Psoas muscle (tissue), 8 donors: Measurements from ENCODE around the gene MROH2B. TPM values are rescaled to one million over a fixed set of nuclear protein-coding genes. Genes with fewer than 3 reads are reported as not detected.
"Not testable (repeated sequence)": the region's sequence is repeated elsewhere in the genome, so short reads cannot be mapped to it uniquely, and the experiment has no call there.

Experiments used
- ATAC-seq, 4 donors: fragments of 200-7000 bp; cut with Tn5 transposase; one replicate each; pipeline ENCODE4 v1.9.1; 2020; ENCODE audit warnings: moderate library complexity in 3 of 4, mild to moderate bottlenecking in 2 of 4
- DNase-seq, 2 donors: peaks; one replicate each; pipeline ENCODE4 v3.0.0-alpha.2; 2020
- H3K27ac ChIP-seq: fragments of 200-600 bp; one replicate; pipeline ENCODE4 v1.8.0; 2022
- H3K27me3 ChIP-seq, 3 donors: fragments of 200-600 bp in 1 of 3; one replicate each; pipeline versions ENCODE4 v1.6.1 to v1.8.0; 2013 to 2022; ENCODE audit warnings: low read length in 2 of 3, mild to moderate bottlenecking in 2 of 3, moderate library complexity in 1 of 3; ENCODE audit not compliant: insufficient read depth in 3 of 3
- H3K36me3 ChIP-seq, 2 donors: fragments of 200-600 bp in 1 of 2; one replicate each; pipeline versions ENCODE4 v1.6.1 to v1.8.0; 2013 to 2022; ENCODE audit warnings: low read depth in 1 of 2, mild to moderate bottlenecking in 1 of 2, moderate library complexity in 1 of 2; ENCODE audit not compliant: insufficient read depth in 1 of 2
- H3K4me1 ChIP-seq: fragments of 200-600 bp; one replicate; pipeline ENCODE4 v1.8.0; 2022
- H3K4me3 ChIP-seq: fragments of 200-600 bp; one replicate; pipeline ENCODE4 v1.8.0; 2022; ENCODE audit warnings: mild to moderate bottlenecking
- H3K9me3 ChIP-seq: fragments of 200-600 bp; one replicate; pipeline ENCODE4 v1.8.0; 2022
- WGBS, 3 donors: extraction: QIAGEN DNeasy Blood & Tissue Kit; methylation state at CpG; one replicate each; pipeline versions ENCODE4 v1.1.6 to v1.1.7; 2013; 5-methylcytosine and 5-hydroxymethylcytosine counted together
- intact Hi-C, 2 donors: fragments of 100-400 bp; cut with DNase I; formaldehyde crosslinking; loops; one replicate each; pipeline versions ENCODE4 v1.11.0 to v1.14.2; 2022
- polyA plus RNA-seq, 3 donors: library from polyadenylated mRNA; stranded (reverse); fragments of 200-250 nt; gene quantifications; one replicate each; pipeline ENCODE4 v1.2.3, GENCODE V29; 2013
- total RNA-seq, 4 donors: library from RNA; stranded (reverse); fragmentation: NEBNext Ultra II Directional in 2 of 4; extraction: Animal tissue kit (Norgen Biotek cat#: 25700) in 2 of 4; gene quantifications; one replicate each; pipeline versions ENCODE4 v1.2.1 to v1.2.4, GENCODE V29; 2021 to 2023
- TF ChIP-seq, protein P1 (sequence below): fragments of 200-600 bp; IDR thresholded peaks from one replicate; pipeline ENCODE4 v1.8.0; 2022; ENCODE audit warnings: antibody characterized with exemption
- donor health status: healthy with polysubstance abuse.
- donor health status: DM: no; HTN: no; CAD: no; lungs with moderate emphysema.
- donor health status: Bipolar disorder and iron deficiency.
- donor health status: healthy.
- donor health status: DM: yes; HTN: yes; CAD: no.
- donor health status: DM: no; HTN: no; CAD: no.
- donor health status: DM: no; HTN: no; CAD: no.
- donor health status: DM: yes; HTN: yes; CAD: no.

MROH2B gene
- total and polyA plus RNA-seq, 7 donors = not detected

GRCh38 chr5:41057231-41057630 lies 13.9 kb downstream of the MROH2B start:
- Histone ChIP-seq H3K4me1 (no peaks in the 10 kb centered on the region), H3K9me3 (no peaks in the 10 kb centered on the region), H3K27me3 (no peaks in the 10 kb centered on the region), H3K36me3 (no peaks in the 10 kb centered on the region), H3K4me3 (no peak overlapping the region), H3K27ac (no peak overlapping the region)
- ATAC-seq (no peak), DNase-seq (no peak)
- intact Hi-C loops = no loop called here
- WGBS, 3 donors = 76 to 81% (median 78%) methylated on average over 4 to 5 of the region's 5 CpGs
- TF ChIP-seq, protein P1, sequence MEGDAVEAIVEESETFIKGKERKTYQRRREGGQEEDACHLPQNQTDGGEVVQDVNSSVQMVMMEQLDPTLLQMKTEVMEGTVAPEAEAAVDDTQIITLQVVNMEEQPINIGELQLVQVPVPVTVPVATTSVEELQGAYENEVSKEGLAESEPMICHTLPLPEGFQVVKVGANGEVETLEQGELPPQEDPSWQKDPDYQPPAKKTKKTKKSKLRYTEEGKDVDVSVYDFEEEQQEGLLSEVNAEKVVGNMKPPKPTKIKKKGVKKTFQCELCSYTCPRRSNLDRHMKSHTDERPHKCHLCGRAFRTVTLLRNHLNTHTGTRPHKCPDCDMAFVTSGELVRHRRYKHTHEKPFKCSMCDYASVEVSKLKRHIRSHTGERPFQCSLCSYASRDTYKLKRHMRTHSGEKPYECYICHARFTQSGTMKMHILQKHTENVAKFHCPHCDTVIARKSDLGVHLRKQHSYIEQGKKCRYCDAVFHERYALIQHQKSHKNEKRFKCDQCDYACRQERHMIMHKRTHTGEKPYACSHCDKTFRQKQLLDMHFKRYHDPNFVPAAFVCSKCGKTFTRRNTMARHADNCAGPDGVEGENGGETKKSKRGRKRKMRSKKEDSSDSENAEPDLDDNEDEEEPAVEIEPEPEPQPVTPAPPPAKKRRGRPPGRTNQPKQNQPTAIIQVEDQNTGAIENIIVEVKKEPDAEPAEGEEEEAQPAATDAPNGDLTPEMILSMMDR = no peak

GRCh38 chr5:41048986-41049385 lies 22.2 kb downstream of the MROH2B start:
- Histone ChIP-seq H3K27me3 (no peaks in the 10 kb centered on the region), H3K4me1 (no peaks in the 10 kb centered on the region), H3K9me3 (no peaks in the 10 kb centered on the region), H3K27ac (no peak overlapping the region), H3K36me3 (no peaks in the 10 kb centered on the region), H3K4me3 (no peak overlapping the region)
- intact Hi-C loops = no loop called here
- 23 to 45% (median 27%) methylated on average over 2 of the region's 2 CpGs for WGBS, 3 donors
- ATAC-seq (no peak), DNase-seq (no peak)
- TF ChIP-seq, protein P1 = no peak

- no peaks in the 10 kb centered on the region for H3K9me3 ChIP-seq
- DNase-seq (no peak), ATAC-seq (no peak)
- H3K4me1 ChIP-seq = no peaks in the 10 kb centered on the region
- no peak overlapping the region for H3K4me3 ChIP-seq
- WGBS, 3 donors = 66 to 68% (median 67%) methylated on average over 1 of the region's 1 CpG
- intact Hi-C loops = no loop called here
- no peak overlapping the region for H3K27ac ChIP-seq
- no peaks in the 10 kb centered on the region for H3K27me3 ChIP-seq
- TF ChIP-seq, protein P1 = no peak
- H3K36me3 ChIP-seq = no peaks in the 10 kb centered on the region
Observed at GRCh38 chr5:41043109-41043747, 27.9 kb downstream of the MROH2B start.

- H3K9me3 ChIP-seq = peaks cover 8% of the 10 kb centered on the region
- no peaks in the 10 kb centered on the region for H3K27me3 ChIP-seq
- ATAC-seq (no peak), DNase-seq (no peak)
- no peaks in the 10 kb centered on the region for H3K4me1 ChIP-seq
- H3K36me3 ChIP-seq = no peaks in the 10 kb centered on the region
- intact Hi-C loops = no loop called here
- TF ChIP-seq, protein P1 = no peak
- H3K27ac ChIP-seq = no peak overlapping the region
- no peak overlapping the region for H3K4me3 ChIP-seq
Observed at GRCh38 chr5:41032973-41033372, 38.2 kb downstream of the MROH2B start.

GRCh38 chr5:41022600-41022999 lies 48.5 kb downstream of the MROH2B start:
- ATAC-seq, H3K36me3 ChIP-seq, H3K27me3 ChIP-seq, H3K9me3 ChIP-seq, H3K4me3 ChIP-seq, H3K27ac ChIP-seq, DNase-seq, H3K4me1 ChIP-seq, intact Hi-C loops: not testable (repeated sequence)
- 95 to 97% (median 96%) methylated on average over 8 of the region's 8 CpGs for WGBS, 3 donors
